ENCODE results near the gene IFNA7. TPM values are rescaled to one million over a fixed set of nuclear protein-coding genes. Genes with fewer than 3 reads are reported as not detected.

Gene IFNA7
- polyA plus RNA-seq, 1 of the 3 experiments (the other 2 are of a cell fraction) = not detected

DNA sequence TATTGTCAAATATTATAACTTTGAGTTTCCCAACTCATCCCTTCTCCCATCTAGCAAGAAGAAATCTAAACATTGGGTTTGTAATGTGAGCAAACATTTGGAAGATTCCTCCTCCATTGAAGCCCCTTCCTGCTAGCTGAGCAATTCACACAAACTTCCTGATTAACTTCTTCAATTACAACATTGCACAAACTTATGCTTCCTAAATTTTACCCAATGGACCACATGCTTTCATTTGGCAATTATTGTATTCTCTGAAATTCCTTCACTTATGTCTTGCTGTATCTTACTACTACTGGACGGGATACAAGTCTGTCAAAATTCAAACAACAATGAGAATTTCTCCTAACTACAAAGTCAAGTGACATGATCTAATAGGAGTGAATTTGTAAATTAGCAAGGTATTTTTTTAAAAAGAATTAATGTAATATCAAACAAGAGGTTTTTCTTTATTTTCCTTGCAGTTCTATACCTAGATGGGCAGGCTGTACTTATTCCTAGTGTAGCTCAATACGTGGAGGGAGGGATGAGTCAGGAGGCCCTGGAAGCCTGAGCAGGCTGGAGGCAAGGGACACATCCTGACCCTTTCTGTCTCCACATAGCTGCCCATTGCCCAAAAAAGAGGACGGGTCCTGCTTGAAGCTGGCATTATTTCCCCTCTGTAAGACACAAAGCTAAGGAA lies 48.5 kb downstream of the IFNA7 start:
- ChIA-PET POLR2A (no interaction called here), CTCF (interaction anchor here (0.7 to 1.2 kb wide), 6 partner anchors 10 to 1151 kb away, joined by 3 to 4 read pairs (median 3); no protein-coding TSS in a partner anchor)
- no peak overlapping the region for H3K4me2 ChIP-seq
- no peaks in the 10 kb centered on the region for H4K20me1 ChIP-seq (ENCODE audit: insufficient read depth)
- H3K79me2 ChIP-seq (ENCODE audit: insufficient read depth) = no peaks in the 10 kb centered on the region
- H3K9me2 ChIP-seq = no peaks in the 10 kb centered on the region
- no peak overlapping the region for H3K9ac ChIP-seq
- H3K27me3 ChIP-seq (ENCODE audit: insufficient read depth) = no peaks in the 10 kb centered on the region
- H3K36me3 ChIP-seq (replicated peaks in 1 of 2; ENCODE audit: control insufficient read depth in 1 of 2, insufficient read depth in 2 of 2, low read length in 1 of 2) = no peaks in the 10 kb centered on the region
- H3F3A ChIP-seq (replicated peaks; ENCODE audit: insufficient read depth) = no peaks in the 10 kb centered on the region
- DNase-seq = no peak
- H2AFZ ChIP-seq (ENCODE audit: low read depth) = 0 out of 2 replicates have a peak overlapping the region, but pooled peaks have one; percentile 12
- H3K27ac ChIP-seq (ENCODE audit: low read depth in 2 of 2, low read length in 1 of 2) = no peak overlapping the region
- H3K4me3 ChIP-seq (ENCODE audit: low read depth in 2 of 2, low read length in 1 of 2) = no peak overlapping the region
- H3K9me3 ChIP-seq = no peaks in the 10 kb centered on the region
- WGBS (ENCODE audit: low lambda C conversion rate) = 47% methylated on average over 3 of the region's 3 CpGs
- H3K4me1 ChIP-seq (ENCODE audit: control insufficient read depth in 1 of 2, insufficient read depth in 2 of 2, low read depth in 1 of 2, low read length in 1 of 2) = no peaks in the 10 kb centered on the region; a peak in 1 of 4 replicates
- TF ChIP-seq TEAD4 (IDR thresholded peaks at IDR 0.05; ENCODE audit: borderline replicate concordance, insufficient read depth) = no peak
- no peak for TF ChIP-seq SMC3 (IDR thresholded peaks at IDR 0.05; ENCODE audit: low read depth, low read length)
- no peak for TF ChIP-seq TAF1 (IDR thresholded peaks at IDR 0.05; ENCODE audit: borderline replicate concordance, low read depth, low read length)
- no peak for TF ChIP-seq TCF12 (IDR thresholded peaks at IDR 0.05)
- TF ChIP-seq FOXJ3 (CRISPR knock-in tag; IDR thresholded peaks at IDR 0.05) = no peak
- TF ChIP-seq NFIC (IDR thresholded peaks at IDR 0.05; ENCODE audit: borderline replicate concordance) = no peak
- TF ChIP-seq GABPA (IDR thresholded peaks at IDR 0.05; ENCODE audit: low read depth) = no peak
- TF ChIP-seq EP300 (IDR thresholded peaks at IDR 0.05; ENCODE audit: borderline replicate concordance in 1 of 2, low read depth in 1 of 2, low read length in 1 of 2) = no peak
- TF ChIP-seq, protein P1, sequence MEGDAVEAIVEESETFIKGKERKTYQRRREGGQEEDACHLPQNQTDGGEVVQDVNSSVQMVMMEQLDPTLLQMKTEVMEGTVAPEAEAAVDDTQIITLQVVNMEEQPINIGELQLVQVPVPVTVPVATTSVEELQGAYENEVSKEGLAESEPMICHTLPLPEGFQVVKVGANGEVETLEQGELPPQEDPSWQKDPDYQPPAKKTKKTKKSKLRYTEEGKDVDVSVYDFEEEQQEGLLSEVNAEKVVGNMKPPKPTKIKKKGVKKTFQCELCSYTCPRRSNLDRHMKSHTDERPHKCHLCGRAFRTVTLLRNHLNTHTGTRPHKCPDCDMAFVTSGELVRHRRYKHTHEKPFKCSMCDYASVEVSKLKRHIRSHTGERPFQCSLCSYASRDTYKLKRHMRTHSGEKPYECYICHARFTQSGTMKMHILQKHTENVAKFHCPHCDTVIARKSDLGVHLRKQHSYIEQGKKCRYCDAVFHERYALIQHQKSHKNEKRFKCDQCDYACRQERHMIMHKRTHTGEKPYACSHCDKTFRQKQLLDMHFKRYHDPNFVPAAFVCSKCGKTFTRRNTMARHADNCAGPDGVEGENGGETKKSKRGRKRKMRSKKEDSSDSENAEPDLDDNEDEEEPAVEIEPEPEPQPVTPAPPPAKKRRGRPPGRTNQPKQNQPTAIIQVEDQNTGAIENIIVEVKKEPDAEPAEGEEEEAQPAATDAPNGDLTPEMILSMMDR (IDR thresholded peaks at IDR 0.05) = no peak
- no peak for TF ChIP-seq MXI1 (IDR thresholded peaks at IDR 0.05; ENCODE audit: low read depth, low read length)
- TF ChIP-seq RCOR1 (IDR thresholded peaks at IDR 0.05; ENCODE audit: low read length) = no peak

Small RNAs within 50 kb of the gene (small RNA-seq; reads per million reads assigned to genes)
- 0 reads per million in 7 experiments for gene RF00019

Other genes starting within 250 kb of the IFNA7 start
- under 0.01 TPM in 1 of 2 replicates, not detected in the other for gene HACD4, start 170.6 kb downstream of the IFNA7 start, polyA plus RNA-seq (2012; rRNA removed)
- gene IFNB1, start 124.3 kb downstream of the IFNA7 start, polyA plus RNA-seq (2012; rRNA removed) = not detected in 2 replicates
- gene IFNW1, start 60.4 kb downstream of the IFNA7 start, polyA plus RNA-seq (2012; rRNA removed) = not detected in 2 replicates
- gene IFNA21, start 35.5 kb downstream of the IFNA7 start, polyA plus RNA-seq (2012; rRNA removed) = not detected in 2 replicates
- not detected in 2 replicates for gene IFNA4, start 14.6 kb downstream of the IFNA7 start, polyA plus RNA-seq (2012; rRNA removed)
- gene IFNA10, start 4.9 kb upstream of the IFNA7 start, polyA plus RNA-seq (2012; rRNA removed) = not detected in 2 replicates
- gene IFNA16, start 15.1 kb upstream of the IFNA7 start, polyA plus RNA-seq (2012; rRNA removed) = not detected in 2 replicates
- gene IFNA17, start 26.0 kb upstream of the IFNA7 start, polyA plus RNA-seq (2012; rRNA removed) = not detected in 2 replicates
- gene IFNA14, start 37.8 kb upstream of the IFNA7 start, polyA plus RNA-seq (2012; rRNA removed) = not detected in 2 replicates
- gene IFNA5, start 103.1 kb upstream of the IFNA7 start, polyA plus RNA-seq (2012; rRNA removed) = not detected in 2 replicates
- 6.8 and 8.8 TPM in 2 replicates for gene KLHL9, start 133.2 kb upstream of the IFNA7 start, polyA plus RNA-seq (2012; rRNA removed)
- not detected in 2 replicates for gene IFNA6, start 148.7 kb upstream of the IFNA7 start, polyA plus RNA-seq (2012; rRNA removed)
- gene IFNA13, start 165.9 kb upstream of the IFNA7 start, polyA plus RNA-seq (2012; rRNA removed) = not detected in 2 replicates
- gene IFNA2, start 183.2 kb upstream of the IFNA7 start, polyA plus RNA-seq (2012; rRNA removed) = not detected in 2 replicates
- not detected in 2 replicates for gene IFNA8, start 206.9 kb upstream of the IFNA7 start, polyA plus RNA-seq (2012; rRNA removed)
- gene IFNA1, start 238.2 kb upstream of the IFNA7 start, polyA plus RNA-seq (2012; rRNA removed) = not detected in 2 replicates